Measurements from ENCODE around the gene ADAMTS17.
"Not testable (repeated sequence)": the region's sequence is repeated elsewhere in the genome, so short reads cannot be mapped to it uniquely, and the experiment has no call there.

The ADAMTS17 gene

DNA sequence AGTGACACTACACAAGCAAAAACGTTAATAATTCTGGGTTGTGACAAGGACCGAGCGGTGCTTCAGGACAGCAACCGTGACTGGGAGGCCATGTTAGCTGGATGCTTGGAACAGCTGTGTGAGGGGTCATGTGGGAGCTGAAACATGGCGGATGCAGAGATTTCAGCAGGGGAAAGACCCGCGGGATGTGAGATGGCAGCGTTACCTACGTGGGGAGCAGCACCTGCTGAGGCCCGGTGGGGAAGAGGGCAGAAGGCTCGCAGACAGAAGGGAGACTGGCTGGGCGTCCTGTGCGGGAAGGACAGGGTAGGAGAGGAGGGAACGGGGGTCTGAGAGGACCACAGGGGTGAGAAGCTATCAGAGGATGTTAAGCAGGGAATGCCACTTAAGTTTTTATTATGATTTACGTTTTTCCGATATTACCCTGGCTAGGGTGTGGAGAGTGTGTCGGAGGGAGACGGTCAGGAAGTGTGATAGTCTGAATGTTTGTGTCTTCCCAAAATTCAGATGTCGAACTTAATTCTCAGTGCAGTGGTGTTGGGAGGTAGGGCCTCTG is 379.7 kb downstream of the ADAMTS17 start:
- no peak for DNase-seq

DNA sequence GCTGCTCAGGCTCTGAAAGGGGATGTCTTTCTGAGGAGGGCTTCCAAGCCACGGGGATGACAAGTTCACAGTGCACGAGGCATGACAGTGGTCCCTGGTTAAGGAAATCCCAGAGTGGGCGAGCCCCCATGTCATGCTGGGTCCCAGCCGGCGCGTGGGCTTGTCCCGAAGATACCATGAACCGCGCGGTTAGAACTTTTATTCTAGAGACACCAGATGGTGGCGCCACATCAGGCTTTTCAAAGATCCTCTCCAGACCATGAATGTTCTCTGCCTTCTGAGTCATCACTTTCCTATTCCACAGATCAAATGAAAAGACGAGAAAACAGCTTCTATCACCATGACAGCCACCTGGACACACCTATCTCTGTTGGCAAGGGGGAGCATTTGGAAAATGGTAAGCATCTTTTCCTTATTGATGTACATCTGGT is 380.7 kb downstream of the ADAMTS17 start:
- no peak for DNase-seq

DNA sequence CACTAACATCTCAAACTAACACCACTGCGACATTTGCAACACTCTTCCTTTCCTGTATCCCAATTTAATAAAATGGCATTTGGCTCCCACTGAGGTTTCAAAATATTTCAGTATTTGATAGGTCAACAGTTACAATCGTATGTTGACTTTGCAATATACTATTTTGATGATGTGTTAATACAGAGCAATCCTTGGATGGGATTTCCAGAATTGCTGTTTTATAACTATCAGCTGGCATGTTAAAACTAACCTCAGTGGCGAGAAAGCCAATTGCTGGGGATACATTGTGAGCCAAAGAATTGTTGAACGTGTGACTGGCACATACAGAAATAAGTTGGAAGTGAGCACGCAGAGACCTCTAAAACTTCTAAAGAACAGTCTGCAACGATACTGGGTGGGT is 382.4 kb downstream of the ADAMTS17 start:
- DNase-seq: no peak

DNA sequence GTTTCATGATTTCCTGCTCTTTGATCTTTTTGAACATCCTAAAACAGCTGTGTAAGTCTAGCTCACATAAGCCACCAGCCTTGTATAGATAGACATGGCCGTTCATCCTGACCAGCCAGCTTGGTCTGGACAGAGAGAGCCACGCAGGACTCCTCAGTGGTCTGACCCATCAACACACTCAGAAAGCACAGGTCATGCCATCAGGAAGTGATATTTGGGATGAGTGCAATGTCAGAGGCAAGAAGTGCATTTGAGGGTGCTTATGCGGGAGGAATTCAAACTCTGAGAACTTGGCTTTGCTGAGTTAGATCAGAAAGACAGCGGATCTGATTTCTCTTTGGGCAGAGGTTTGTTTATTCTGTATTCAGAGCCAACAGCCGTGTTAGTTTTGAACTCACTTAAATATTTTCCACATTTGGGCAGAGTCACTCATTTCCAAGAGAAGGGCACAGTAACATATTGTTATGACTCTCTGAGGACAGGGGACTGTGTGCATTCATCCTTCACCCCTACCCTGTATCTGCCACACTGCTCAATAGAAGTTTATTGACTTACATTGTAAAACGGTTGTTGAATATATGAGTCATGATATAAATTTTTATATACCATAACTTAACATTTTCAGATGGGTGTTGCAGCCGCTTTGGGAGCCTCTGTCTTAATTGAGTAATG is 383.2 kb downstream of the ADAMTS17 start:
- DNase-seq: no peak

DNA sequence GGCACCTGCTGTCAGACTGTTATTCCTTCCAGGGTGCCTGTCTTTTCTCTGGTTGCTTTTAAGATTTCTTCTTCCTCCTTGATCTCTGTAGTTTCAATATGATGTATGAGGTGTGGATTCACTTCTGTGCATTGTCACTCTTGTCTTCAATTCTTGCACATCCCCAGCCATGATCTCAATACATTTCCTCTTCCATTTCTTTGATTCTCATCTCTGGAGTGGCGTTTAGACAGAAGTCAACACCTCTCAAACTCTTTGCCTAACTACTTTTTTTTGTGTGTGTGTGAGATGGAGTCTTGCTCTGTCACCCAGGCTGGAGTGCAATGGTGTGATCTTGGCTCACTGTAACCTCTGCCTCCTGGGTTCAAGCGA is 384.1 kb downstream of the ADAMTS17 start:
- no peak for DNase-seq

DNA sequence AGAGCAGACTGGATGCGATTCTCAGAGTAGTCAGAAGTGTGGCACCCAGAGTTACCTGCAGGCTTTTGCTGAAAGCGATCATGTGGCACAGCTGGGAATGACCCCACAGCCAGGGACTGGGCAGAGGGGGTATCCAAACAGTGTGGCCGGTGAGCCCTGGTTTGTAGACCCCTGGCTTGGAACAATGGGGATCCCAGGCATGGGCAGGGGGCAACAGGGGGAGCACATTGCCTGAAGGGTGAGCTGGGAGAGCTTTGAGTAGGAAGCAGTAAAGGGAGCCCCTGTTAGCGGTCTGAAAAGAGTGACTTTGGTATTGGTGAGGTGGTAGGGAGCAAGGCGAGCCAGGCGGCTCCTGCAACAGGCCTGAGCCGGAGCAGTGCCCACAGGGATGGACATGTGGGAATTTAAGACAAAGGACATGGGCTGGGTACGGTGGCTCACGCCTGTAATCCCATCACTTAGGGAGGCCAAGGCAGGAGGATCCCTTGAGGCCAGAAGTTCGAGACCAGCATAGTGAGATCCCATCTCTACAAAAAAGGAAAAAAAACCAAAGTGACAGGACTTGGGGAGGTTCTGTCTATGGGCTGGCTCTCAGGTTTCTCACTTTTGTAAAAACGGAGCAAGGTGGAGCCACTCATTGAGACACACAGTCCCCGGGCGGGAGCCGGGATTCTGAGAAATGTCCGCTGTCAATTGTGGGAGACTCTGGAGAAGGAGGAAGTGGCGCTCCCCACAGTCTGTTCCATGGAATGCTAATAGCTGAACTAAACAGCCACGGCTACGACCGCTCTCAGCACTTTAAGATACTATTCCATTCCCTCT is 384.7 kb downstream of the ADAMTS17 start:
- DNase-seq: no peak

DNA sequence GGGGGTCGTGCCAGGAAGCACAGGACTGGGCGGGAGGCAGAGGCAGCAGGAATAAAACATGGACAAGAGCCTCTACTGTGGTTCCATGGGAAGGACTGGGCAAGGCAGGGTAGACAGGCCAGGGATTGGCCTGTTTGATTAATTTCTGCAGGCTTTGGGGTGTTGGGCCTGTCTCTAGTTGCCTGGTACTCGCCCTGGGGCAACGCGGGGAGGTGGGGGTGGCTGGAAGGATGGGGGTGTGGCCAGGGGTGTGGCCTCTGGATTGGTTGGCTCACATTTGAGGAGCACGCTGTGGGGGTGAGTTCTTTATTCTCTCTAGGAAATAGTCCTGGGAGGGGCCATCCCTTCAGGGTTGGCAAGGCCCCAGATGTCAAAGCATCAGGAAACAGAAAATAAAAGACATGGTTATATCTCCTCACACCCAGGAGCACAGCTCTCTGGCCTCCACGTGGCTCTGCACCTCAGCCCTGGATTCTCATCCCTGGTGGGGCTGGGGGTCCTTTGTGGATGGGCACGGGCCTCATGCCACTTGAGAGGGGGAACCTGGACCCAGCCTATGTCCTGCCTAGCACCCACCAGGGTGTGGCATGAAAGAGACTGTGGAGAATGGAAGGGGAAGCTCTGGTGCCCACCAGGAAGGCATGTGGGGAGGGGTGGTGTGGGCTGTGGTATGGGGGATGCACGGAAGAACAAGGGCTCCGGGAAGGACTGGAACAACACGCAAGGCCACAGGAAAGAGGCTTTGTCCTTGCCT is 385.6 kb downstream of the ADAMTS17 start:
- no peak for DNase-seq

DNA sequence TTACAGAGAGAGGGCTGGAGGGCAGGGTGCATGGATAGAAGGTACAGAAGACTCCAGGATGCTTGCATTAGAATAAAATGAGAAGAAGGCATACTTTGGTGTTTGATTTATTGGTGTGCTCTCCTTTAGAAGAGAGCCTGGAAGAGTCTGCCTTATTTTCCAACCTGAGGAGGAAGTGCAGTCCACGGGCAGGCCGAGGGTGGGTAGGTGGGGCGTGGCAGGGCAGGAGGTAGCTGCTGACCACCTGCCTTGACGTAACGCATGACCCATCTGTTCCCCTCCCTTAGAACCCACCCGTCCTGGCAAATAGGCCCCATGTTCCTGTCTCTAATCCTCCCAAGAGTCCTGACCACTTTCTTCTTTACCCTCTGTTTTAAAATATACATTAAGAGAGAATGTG is 386.2 kb downstream of the ADAMTS17 start:
- DNase-seq: no peak

DNA sequence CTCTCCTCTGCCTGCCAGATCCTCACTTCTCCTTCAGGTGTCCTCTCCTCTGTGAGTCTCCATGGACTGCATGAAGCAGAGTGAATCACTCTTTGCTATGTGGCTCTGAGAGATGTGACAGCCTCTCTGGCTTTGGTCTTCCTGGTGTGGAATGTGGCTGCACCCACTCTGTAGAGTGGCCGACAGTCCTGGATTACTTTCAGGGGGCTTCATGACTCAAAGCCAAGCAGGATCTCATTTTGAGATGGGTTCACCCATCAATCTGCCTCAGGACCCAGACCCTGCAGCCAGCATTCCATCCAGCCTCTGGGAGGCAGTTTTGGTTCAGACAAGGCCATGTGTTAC is 386.6 kb downstream of the ADAMTS17 start:
- DNase-seq: no peak

DNA sequence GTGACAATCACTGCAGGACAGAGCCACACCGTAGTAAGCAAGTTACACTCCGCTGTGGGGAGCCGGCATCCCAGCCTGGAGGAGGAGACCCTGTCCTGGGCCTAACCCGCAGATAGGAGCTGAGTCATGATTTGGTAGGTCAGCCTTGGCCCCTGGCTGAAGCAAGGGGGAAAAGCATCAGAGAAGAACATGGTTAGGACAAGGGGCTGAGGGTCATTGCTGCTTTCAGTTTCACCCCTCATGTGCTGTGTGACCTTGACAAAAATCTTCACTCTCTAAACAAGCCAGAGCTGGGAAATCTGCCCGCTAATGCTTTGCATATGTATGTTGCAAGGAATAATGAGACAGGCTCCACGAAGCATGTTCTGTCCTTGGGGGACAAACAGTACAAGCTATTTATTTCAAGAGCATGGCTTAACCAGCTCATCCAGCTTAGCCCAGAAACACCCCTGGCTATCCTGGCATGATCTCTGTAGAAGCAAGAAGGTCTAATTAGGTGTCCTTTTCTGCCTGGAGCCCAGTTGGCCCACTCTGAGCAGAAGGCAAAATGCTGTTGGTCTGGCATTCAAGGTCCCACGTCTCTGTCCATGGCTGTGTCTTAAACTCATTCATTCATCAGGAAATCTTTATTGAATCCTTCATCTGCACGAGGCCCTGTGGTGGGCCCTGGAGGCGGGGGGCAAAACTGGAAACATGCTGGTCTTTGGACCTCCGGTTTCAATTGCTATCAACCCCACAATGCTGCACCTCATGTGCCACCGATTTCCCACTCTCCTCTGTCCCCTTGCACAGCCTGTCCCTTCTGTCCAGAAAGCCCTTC is 387.2 kb downstream of the ADAMTS17 start:
- DNase-seq: no peak

DNA sequence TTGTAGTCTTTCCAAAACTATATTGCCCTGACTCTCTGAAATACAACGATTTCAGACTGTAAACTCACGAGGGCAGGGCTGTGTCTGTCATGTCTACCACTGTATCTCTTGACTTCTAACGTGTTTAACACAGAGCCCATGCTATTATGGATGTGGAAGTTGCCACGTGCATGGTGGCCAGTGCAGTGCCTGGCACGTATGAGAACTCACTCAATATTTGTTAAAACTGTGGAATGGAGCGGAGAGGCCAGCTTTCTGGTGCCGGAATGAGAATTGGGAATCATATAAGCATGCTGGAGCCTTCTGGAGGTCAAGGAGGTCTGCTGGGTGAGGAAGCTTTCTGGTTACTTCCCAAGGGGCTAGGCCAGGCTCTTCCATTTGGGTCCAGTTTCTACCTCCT is 387.9 kb downstream of the ADAMTS17 start:
- DNase-seq: no peak

DNA sequence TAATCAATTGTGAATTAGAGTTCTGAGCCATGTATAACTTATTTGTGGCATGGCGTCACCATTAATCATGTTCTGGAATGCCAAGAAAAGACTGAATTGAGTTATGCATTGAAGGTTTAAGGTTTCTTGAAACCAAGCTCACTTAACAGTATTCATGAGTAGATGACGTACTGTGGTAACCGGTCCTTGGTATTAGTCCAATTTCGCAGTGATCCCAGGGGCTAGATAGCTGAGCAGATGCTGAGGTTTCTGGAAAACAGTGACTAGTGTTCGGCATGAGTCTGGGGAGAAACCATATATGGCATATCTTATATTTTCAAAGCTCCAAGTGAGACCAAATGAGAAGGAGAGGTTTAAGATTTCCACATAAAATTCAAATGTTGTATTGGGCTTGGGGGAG is 390.3 kb downstream of the ADAMTS17 start:
- DNase-seq: no peak

DNA sequence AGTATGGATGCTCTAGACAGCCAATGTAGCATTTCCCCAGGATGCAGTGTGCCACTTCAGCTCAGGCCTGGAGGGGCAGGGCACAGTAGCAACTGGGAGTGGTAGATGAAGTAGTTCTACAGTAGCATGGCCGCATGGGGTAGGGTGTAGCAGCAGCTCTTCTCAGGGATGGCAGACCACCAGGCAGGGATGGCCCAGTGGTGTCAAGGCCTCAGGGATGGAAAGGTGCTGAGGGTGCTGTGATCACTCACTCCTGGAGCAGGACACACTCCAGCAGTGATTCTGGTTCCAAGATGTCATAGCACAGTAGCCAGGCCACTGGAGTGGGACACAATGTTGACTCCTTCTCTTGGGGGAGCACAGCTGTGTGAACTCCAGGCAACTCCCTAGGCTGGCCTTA is 397.6 kb downstream of the ADAMTS17 start:
- DNase-seq: no peak

DNA sequence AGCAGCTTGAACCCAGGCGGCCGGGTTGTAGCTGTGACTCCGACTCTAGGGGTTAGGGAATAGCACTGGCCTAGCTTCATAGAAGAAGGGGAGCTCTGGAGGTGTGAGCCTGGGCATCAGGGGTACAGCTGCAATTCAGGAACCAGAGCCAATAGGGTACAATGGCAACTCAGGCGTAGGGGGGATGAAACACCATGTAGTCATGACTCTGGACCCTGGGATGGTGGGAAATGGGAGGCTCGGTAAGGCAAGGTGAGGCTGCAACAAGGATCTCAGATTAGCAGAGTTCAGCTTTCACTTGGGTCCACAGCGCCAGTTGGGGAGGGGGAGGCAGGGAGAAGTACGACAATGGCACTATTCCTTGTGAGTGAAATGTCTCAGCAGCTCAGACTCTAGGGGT is 398.3 kb downstream of the ADAMTS17 start:
- no peak for DNase-seq

DNA sequence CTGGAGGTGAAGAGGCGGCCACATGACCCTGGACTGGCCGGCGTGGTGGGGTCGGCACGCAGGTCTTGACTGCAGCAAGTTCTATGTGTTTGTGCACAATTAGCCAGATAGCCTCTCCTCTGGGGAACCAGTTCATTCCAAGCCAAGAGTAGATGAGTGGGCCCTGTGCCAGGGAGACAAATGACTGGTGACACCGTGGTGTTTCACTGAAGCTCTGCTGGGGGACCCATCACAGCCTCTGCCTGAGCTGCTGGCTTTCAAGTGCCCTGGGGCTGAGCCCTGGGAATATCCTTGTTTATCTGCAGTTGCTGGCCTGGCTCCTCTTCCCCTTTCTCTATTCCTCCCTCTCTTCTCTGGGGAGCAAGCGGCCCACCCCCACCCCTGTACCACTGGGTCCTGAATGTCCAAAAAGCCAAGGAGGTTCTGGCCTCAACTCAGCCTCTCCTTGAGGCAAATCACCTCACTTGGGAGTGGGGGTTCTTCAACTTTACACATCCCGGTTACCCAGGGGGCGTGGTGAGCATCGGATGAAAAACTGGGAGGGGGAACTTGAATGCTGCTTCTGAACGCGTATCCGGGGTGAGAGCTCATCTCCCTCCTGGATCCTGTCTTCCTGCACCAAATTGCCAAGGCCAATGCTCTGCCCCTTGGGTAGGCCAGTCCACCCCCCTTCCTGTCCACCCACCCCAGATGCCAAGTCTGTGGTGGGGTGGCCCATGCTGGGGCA is 408.9 kb downstream of the ADAMTS17 start:
- no peak for DNase-seq

DNA sequence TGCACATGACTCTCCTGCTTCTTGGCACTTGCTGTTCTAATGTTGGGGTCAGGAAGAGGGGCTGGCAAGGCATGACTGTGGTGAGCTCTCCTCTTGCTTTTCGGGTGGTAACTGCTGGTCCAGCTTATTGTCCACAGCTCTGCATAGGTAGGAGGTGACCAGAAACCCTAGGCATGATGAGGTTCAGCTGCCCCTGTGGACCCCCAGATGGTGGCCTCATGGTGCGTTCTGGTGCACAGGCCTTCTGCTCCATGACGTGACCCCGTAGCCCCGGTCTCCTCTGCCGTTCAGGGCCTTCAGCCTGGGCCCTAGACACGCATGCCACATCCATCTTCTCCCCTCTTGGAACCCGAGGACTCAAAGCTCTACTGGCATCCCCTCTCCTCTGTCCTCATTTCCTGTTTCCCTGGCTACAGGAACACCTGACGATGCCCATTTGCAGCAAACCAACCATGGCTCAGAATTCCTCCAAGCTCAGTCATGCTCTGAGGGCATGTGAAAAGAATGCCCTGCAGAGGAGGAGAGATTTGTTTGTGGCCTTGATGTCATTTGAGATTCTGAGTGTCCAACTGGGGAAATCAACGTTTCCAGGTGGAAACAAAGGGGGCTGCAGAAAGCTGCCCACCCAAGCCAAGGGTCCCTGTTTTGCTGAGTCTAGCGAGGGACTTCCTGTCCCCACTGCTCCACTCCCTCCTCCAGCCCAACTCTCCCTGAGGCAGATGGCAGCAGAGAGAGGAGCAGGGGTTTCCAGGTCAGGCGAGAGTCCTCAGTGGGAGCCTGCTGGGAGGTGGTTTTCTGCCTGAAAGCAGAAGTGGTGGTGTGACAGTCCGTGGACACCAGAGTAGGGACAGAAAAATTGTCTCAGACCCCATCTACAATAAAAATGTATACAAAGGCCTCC is 409.8 kb downstream of the ADAMTS17 start:
- no peak for DNase-seq

DNA sequence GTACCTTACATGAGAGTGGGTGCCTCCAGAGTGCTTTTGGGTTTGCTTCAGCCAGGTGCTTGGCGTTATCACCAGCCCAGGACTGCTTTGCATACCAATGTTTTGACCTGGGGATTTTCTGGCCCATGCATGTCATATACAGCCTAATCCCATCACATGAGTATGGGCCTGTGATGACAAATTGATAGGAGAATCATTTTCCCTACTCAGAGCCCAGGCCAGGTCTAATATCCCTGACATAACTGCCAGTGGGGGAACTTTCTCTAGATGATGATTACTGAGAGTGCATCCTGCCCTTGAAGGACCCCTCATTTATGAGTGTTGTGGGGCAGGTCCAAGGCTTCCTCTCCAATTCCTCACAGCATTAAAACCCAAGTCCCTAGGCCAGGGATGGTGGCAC is 411.1 kb downstream of the ADAMTS17 start:
- DNase-seq: no peak

DNA sequence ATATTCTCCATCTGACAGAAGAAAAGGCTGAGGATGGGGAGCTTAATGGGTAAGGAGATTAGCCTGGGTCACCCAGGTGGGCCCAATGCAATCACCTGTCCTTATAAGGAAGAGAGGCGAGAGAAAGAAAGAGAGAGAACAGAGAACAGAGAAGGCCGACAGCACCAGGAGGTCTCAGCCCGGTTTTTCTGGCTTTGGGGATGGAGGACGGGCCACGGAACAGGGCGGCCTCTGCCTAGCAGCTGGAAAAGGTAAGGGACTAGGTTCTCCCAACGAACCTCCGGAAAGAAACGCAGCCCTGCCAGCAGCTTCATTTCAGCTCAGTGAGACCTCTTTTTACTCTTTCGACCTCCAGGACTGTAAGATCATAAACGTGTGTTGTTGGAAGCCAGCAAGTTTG is 412.5 kb downstream of the ADAMTS17 start:
- DNase-seq: no peak

DNA sequence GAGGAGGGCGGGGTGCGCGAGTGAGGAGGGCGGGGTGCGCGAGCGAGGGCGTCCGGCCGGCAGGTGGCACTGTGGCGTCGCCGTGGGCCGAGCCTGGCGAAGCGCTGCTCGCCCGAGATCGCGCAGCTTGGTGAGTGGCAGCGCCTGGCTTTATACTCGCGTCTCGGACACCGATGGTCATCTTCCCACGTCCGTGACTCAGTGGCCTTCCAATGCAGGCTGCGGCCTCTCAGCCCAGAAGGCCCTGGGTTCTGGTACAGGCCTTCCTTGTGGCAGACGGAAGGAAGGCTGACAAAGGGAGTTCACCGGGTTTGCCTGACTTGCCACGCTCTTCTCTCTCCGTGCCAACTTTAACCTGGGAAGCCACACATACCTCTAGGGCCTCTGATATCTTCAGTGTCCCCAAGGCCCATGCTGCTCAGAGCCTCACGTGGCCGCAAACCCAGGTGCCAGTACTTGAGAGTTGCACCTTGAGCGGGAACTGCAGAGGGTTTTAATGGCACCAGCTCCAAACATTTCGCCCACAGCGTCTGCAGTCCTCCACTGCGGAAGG is 413.3 kb downstream of the ADAMTS17 start:
- DNase-seq: no peak

DNA sequence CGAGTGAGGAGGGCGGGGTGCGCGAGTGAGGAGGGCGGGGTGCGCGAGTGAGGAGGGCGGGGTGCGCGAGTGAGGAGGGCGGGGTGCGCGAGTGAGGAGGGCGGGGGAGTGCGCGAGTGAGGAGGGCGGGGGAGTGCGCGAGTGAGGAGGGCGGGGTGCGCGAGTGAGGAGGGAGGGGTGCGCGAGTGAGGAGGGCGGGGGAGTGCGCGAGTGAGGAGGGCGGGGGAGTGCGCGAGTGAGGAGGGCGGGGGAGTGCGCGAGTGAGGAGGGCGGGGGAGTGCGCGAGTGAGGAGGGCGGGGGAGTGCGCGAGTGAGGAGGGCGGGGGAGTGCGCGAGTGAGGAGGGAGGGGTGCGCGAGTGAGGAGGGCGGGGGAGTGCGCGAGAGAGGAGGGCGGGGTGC is 415.2 kb downstream of the ADAMTS17 start:
- DNase-seq: not testable (repeated sequence)
